ENCODE results near the gene TIGD6.

Gene TIGD6

GRCh38 chr5:150023136-150023535, 22.7 kb upstream of the TIGD6 start:
- TF ChIP-seq REST (IDR thresholded peaks at IDR 0.05; ENCODE audit: low read depth) (no peak), MAX (IDR thresholded peaks at IDR 0.05) (no peak), FOXM1 (IDR thresholded peaks at IDR 0.05; ENCODE audit: borderline replicate concordance, low read depth) (no peak), NFIC (IDR thresholded peaks at IDR 0.05) (no peak), YY1 (IDR thresholded peaks at IDR 0.05; ENCODE audit: low read depth) (no peak), USF1 (IDR thresholded peaks at IDR 0.05) (no peak), CREB1 (IDR thresholded peaks at IDR 0.05; ENCODE audit: low read depth) (no peak)

- TF ChIP-seq TEAD4 (IDR thresholded peaks at IDR 0.05) (no peak), FOXM1 (IDR thresholded peaks at IDR 0.05; ENCODE audit: borderline replicate concordance, low read depth) (no peak; the same call in 1 of the 2 replicates), NFIC (IDR thresholded peaks at IDR 0.05) (0 out of 2 replicates have a peak, but pooled peaks have one; percentile 4), YY1 (IDR thresholded peaks at IDR 0.05; ENCODE audit: low read depth) (no peak), USF1 (IDR thresholded peaks at IDR 0.05) (no peak), EGR1 (IDR thresholded peaks at IDR 0.05) (no peak), TCF12 (IDR thresholded peaks at IDR 0.05; ENCODE audit: low read depth) (no peak), MAX (IDR thresholded peaks at IDR 0.05) (no peak)
Observed at GRCh38 chr5:150022681-150023080, 22.2 kb upstream of the TIGD6 start.

GRCh38 chr5:150022158-150022531, 21.7 kb upstream of the TIGD6 start:
- TF ChIP-seq EP300 (IDR thresholded peaks at IDR 0.05; ENCODE audit: borderline replicate concordance) (peak; percentile 68; the same call in 1 of the 2 replicates), USF1 (IDR thresholded peaks at IDR 0.05) (no peak), TCF12 (IDR thresholded peaks at IDR 0.05; ENCODE audit: low read depth) (peak; percentile 81), ZBTB7A (IDR thresholded peaks at IDR 0.05; ENCODE audit: low read depth) (no peak), FOXM1 (IDR thresholded peaks at IDR 0.05; ENCODE audit: borderline replicate concordance, low read depth) (peak; percentile 68; the same call in 1 of the 2 replicates), TAF1 (IDR thresholded peaks at IDR 0.05; ENCODE audit: low read depth) (no peak), CREB1 (IDR thresholded peaks at IDR 0.05; ENCODE audit: low read depth) (no peak), YY1 (IDR thresholded peaks at IDR 0.05; ENCODE audit: low read depth) (no peak), NFIC (IDR thresholded peaks at IDR 0.05) (peak; percentile 94), MAX (IDR thresholded peaks at IDR 0.05) (peak; percentile 44; the same call in 1 of the 2 replicates), EGR1 (IDR thresholded peaks at IDR 0.05) (no peak), REST (IDR thresholded peaks at IDR 0.05; ENCODE audit: low read depth) (no peak), TEAD4 (IDR thresholded peaks at IDR 0.05) (peak; percentile 85), RAD21 (IDR thresholded peaks at IDR 0.05; ENCODE audit: low read depth) (no peak), CEBPB (IDR thresholded peaks at IDR 0.05) (no peak)

- no peak for TF ChIP-seq REST (IDR thresholded peaks at IDR 0.05; ENCODE audit: low read depth)
- 0 out of 2 replicates have a peak, but pooled peaks have one; percentile 12 for TF ChIP-seq MAX (IDR thresholded peaks at IDR 0.05)
Observed at GRCh38 chr5:150021491-150022157, 21.2 kb upstream of the TIGD6 start.
